HL-60 (cell line): ENCODE results near the gene RASA2.

Source experiments
- CTCF ChIP-seq: IDR thresholded peaks from one replicate; pipeline ENCODE4 v1.5.1; 2011; ENCODE audit warnings: low read length, control low read depth, inconsistent platforms; ENCODE audit not compliant: insufficient read depth
- POLR2AphosphoS5 ChIP-seq: IDR thresholded peaks from 2 replicates; pipeline ENCODE4 v1.6.1; 2012; ENCODE audit warnings: low read depth
- REST ChIP-seq: IDR thresholded peaks from 2 replicates; pipeline ENCODE4 v1.6.1; 2012; ENCODE audit warnings: low read depth; ENCODE audit not compliant: insufficient replicate concordance
- SPI1 ChIP-seq: IDR thresholded peaks from 2 replicates; pipeline ENCODE4 v1.6.1; 2012; ENCODE audit warnings: low read depth, mild to moderate bottlenecking, borderline replicate concordance

- TF ChIP-seq POLR2AphosphoS5 (no peak), CTCF (no peak), REST (no peak), SPI1 (no peak)
Observed at GRCh38 chr3:141486496-141486745, 406 bp upstream of the RASA2 start.
